ENCODE measurements around the gene DAG1.

DNA sequence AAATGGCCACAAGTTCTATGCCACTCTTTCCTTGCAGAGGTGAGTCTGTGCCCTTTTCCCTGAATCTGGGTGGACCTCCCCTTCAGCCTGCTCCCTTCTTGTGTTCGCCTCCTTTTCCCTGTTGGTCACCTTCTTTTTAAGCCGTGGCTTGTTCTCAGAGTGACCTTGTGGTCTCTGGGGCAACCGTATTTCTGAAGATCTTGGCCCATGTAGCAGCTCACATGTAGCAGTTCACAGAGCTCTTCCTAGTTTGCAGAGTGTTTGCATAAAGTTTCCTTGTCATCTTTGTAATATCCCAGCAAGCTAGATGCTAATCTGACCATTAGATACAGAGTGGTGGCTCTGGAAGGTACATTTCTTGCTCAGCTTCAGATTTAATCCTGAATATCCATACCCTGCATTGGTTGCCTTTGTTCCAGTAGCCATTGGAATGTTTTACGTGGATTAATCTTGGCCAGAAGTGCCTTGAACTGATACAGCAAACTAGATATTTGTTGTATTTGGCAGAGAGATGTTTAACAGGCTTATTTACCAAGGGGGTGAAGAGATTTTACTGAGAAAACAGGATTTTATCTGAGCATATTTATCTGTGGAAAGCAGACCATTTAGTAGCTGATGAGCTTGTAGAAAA, 43.5 kb downstream of the DAG1 start:
- TF ChIP-seq RXRA (IDR thresholded peaks at IDR 0.05; ENCODE audit: borderline replicate concordance, low read depth) (no peak), EP300 (IDR thresholded peaks at IDR 0.05; ENCODE audit: borderline replicate concordance in 1 of 2, low read depth in 1 of 2, low read length in 1 of 2) (no peak), TEAD4 (IDR thresholded peaks at IDR 0.05; ENCODE audit: borderline replicate concordance, insufficient read depth) (no peak), EZH2phosphoT487 (IDR thresholded peaks at IDR 0.05; ENCODE audit: borderline replicate concordance, low read depth) (no peak), MXI1 (IDR thresholded peaks at IDR 0.05; ENCODE audit: low read depth, low read length) (no peak), POLR2AphosphoS5 (IDR thresholded peaks at IDR 0.05; ENCODE audit: low read depth, low read length) (no peak), TAF1 (IDR thresholded peaks at IDR 0.05; ENCODE audit: borderline replicate concordance, low read depth, low read length) (no peak), FOXJ3 (CRISPR knock-in tag; IDR thresholded peaks at IDR 0.05) (no peak), FOXM1 (IDR thresholded peaks at IDR 0.05; ENCODE audit: low read depth) (no peak), RAD21 (IDR thresholded peaks at IDR 0.05; ENCODE audit: low read length) (no peak)
- TF ChIP-seq, protein P1, sequence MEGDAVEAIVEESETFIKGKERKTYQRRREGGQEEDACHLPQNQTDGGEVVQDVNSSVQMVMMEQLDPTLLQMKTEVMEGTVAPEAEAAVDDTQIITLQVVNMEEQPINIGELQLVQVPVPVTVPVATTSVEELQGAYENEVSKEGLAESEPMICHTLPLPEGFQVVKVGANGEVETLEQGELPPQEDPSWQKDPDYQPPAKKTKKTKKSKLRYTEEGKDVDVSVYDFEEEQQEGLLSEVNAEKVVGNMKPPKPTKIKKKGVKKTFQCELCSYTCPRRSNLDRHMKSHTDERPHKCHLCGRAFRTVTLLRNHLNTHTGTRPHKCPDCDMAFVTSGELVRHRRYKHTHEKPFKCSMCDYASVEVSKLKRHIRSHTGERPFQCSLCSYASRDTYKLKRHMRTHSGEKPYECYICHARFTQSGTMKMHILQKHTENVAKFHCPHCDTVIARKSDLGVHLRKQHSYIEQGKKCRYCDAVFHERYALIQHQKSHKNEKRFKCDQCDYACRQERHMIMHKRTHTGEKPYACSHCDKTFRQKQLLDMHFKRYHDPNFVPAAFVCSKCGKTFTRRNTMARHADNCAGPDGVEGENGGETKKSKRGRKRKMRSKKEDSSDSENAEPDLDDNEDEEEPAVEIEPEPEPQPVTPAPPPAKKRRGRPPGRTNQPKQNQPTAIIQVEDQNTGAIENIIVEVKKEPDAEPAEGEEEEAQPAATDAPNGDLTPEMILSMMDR (IDR thresholded peaks at IDR 0.05): no peak
- TF ChIP-seq, protein P2, sequence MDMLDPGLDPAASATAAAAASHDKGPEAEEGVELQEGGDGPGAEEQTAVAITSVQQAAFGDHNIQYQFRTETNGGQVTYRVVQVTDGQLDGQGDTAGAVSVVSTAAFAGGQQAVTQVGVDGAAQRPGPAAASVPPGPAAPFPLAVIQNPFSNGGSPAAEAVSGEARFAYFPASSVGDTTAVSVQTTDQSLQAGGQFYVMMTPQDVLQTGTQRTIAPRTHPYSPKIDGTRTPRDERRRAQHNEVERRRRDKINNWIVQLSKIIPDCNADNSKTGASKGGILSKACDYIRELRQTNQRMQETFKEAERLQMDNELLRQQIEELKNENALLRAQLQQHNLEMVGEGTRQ (IDR thresholded peaks at IDR 0.05; ENCODE audit: borderline replicate concordance, low read depth, low read length): no peak
- TF ChIP-seq, protein P3, sequence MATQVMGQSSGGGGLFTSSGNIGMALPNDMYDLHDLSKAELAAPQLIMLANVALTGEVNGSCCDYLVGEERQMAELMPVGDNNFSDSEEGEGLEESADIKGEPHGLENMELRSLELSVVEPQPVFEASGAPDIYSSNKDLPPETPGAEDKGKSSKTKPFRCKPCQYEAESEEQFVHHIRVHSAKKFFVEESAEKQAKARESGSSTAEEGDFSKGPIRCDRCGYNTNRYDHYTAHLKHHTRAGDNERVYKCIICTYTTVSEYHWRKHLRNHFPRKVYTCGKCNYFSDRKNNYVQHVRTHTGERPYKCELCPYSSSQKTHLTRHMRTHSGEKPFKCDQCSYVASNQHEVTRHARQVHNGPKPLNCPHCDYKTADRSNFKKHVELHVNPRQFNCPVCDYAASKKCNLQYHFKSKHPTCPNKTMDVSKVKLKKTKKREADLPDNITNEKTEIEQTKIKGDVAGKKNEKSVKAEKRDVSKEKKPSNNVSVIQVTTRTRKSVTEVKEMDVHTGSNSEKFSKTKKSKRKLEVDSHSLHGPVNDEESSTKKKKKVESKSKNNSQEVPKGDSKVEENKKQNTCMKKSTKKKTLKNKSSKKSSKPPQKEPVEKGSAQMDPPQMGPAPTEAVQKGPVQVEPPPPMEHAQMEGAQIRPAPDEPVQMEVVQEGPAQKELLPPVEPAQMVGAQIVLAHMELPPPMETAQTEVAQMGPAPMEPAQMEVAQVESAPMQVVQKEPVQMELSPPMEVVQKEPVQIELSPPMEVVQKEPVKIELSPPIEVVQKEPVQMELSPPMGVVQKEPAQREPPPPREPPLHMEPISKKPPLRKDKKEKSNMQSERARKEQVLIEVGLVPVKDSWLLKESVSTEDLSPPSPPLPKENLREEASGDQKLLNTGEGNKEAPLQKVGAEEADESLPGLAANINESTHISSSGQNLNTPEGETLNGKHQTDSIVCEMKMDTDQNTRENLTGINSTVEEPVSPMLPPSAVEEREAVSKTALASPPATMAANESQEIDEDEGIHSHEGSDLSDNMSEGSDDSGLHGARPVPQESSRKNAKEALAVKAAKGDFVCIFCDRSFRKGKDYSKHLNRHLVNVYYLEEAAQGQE (IDR thresholded peaks at IDR 0.05; ENCODE audit: low read depth, low read length): no peak
- TF ChIP-seq, protein P4, sequence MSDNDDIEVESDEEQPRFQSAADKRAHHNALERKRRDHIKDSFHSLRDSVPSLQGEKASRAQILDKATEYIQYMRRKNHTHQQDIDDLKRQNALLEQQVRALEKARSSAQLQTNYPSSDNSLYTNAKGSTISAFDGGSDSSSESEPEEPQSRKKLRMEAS (IDR thresholded peaks at IDR 0.05; ENCODE audit: low read depth): no peak

Data from SK-N-SH (cell line).